GM21737 (cell line): ENCODE data around the gene IKZF5.

Source experiments
- ATAC-seq: cut with Tn5 transposase; IDR thresholded peaks from one replicate; pipeline ENCODE4 v1.9.1; 2021; ENCODE audit warnings: mild to moderate bottlenecking, moderate library complexity; ENCODE audit not compliant: unreplicated experiment

IKZF5 gene

GRCh38 chr10:123008355-123009104 is at the start of gene IKZF5, which contains the start of gene ACADSB:
IKZF5 (minus strand) TSS chr10:123008795; CDS start chr10:122998625, 10,170 bp downstream.
ACADSB (plus strand) TSS chr10:123009006; CDS start chr10:123009030, 24 bp downstream.
- peak; percentile 91 for ATAC-seq

DNA sequence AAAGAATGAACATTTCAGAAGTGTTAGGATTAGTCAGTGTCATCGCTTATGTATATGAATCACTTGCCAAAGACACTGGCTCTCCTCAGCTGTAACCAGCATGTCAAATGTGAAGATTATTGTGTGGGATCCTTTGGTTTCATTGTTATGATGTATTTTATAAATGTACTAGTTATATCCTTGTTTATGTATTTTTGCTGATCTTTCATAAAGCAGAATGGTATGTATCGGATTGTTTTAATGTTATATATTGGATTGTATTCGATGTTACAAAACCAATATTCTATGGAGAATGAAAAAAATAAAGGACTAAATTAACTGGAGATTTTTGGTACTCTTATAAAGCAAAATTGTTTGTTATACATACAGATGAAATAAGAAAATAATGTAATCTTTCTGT is 49.4 kb upstream of the IKZF5 start:
- no peak for ATAC-seq

- no peak for ATAC-seq
These were observed 37.6 kb upstream of the IKZF5 start for GRCh38 chr10:123045961-123046731.

DNA sequence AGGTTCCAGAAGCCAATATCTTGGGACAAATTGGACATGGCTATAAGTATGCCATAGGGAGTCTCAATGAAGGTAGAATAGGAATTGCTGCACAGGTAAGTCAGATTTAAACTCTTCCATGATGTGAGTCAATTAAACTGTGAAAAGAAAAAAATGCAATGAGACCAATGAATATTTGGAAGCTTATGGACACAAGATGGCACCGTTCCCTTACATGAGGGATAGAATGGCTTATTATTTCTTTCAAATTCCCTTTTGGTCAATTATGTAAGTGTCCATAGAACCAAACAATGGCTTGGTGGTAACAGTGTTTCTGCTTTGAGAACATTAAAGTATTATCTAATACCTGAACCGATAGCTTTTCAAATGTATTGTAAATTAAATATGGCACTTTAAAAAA is 35.8 kb upstream of the IKZF5 start:
- ATAC-seq = no peak

DNA sequence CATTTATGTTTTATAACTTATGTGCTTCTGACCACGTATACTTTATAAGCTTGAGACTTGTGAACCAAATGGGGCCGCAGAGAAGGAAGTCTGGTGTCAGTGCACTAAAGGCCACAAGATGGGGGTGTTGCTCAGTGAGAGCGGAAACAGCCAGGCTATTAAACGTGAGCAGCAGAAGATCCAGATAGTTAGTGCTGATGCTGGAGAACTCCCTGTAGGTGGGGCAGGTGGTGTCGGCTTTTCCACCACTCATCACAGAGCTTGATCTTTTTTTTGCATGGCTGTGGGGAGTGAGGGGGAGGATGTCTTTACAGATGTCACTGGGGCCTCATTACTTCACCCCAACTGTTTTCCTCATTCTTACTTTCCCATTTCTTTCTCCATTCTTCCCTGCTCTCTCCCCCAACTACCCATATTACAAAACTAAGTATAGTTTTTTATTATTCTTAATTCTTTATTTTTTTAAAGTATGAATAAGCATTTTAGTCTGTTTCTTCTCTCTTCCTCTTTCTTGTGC is 34.9 kb upstream of the IKZF5 start:
- peak; percentile 56 for ATAC-seq

GRCh38 chr10:123042708-123043408 is 34.3 kb upstream of the IKZF5 start:
- no peak for ATAC-seq

DNA sequence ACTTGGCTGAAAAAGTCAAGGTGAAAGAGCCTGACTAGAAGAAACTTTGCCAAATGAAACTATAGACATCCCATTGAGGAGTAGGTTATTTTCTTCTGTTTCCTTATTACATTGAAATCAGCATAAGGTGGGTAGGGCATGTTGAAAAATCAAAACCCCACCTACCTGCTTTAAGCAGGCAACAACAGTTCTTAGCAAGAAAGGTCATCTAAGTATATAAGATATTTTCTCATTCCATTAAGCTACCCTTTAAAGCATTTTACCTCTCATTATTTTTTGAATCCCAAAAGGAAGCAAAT is 31.0 kb upstream of the IKZF5 start:
- no peak for ATAC-seq

- ATAC-seq = no peak
These were observed 30.4 kb upstream of the IKZF5 start for GRCh38 chr10:123038782-123039631.

GRCh38 chr10:123035467-123036086 is 27.0 kb upstream of the IKZF5 start:
- no peak for ATAC-seq

- no peak for ATAC-seq
These were observed 25.7 kb upstream of the IKZF5 start for GRCh38 chr10:123034332-123034731.

- no peak for ATAC-seq
These were observed 22.5 kb upstream of the IKZF5 start for GRCh38 chr10:123031124-123031523.

DNA sequence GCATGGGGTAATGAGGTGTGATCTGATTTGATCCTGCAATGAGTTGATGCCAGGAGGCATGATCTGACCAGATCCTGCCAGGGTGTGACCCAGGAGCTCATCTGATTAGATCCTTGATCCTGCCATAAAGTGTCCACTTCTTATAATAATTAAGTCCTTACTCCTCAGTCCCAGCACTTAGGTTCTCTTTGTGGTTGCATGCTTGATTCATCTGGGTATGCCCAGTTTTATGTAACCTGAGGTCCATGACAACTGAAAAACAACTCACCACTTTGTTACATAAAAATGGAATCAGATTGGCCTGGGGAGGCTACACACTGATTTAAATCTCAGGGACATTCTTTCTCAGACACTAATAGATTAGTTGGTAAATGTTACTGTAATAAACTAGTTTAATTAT is 19.3 kb upstream of the IKZF5 start:
- ATAC-seq = no peak

- ATAC-seq = no peak
These were observed 17.7 kb upstream of the IKZF5 start for GRCh38 chr10:123026302-123026701.

DNA sequence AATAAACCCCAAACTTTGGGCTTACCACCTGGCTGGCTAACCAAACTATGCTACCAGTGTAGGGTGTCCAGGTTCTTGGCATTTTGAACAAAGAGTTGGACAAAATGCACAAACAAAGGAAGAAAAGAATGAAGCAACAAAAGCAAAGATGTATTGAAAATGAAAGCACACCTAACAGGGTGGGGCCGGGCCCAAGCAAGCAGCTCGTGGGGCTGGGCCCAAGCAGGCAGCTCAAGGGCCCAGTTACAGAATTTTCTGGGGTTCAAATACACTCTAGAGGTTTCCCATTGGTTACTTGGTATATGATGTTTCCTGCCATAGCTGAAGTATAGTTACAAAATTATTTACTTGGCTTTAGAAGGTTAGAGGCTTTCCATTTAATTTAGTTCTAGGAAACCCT is 15.9 kb upstream of the IKZF5 start:
- no peak for ATAC-seq

GRCh38 chr10:123021517-123021916 is 12.9 kb upstream of the IKZF5 start:
- no peak for ATAC-seq

DNA sequence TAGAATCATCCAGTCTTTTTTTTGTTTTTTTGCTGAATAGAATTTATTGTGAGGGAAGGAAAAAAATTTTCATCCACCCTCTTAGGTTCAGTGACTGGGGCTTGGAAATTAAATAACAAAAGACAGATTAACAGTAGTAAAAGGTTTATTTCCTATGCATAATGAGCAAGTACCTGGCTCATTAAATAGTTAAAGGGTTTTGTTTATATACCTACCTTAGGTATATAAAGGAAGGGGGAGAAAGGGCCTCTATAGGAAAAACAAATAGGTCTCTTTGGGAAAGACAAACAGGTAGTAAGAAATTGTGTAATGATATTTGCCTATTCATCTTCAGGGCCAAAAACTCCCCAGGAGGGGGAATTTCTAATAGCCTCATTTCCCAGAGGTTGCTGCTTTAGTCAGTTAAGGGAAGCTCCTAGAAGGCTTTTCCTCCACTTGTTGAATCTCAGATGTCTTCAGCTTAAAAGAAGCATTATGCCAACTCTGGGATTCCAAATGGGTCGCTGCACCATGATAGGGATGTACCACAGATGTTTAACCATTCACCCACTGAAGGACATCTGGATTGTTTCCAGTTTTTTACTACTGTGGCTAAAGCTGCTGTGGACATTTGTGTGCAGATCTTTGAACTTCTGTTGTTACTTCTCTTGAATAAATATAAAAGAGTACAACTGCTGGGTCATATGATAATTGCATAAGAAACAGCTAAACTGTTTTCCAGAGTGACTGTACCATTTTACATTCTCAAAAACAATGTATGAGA is 11.5 kb upstream of the IKZF5 start:
- ATAC-seq = no peak

DNA sequence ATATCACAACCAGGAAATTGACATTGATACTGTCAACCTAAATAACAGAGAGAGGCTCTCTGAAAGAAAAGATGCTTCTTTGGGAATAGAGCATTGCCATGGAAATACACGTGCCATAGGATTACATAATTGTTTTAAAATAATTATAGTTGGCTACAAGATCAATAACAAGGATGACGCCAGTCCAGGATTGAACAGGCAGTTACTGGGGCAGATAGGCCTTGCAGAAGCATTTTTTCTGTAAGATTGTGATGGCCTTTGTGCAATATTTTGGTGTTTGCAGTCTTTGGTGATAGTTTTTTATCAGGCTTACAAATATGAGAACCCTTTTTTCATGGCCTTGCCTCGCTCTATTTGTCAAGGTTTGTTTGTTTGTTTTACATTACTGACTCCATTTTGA is 10.7 kb upstream of the IKZF5 start:
- no peak for ATAC-seq

DNA sequence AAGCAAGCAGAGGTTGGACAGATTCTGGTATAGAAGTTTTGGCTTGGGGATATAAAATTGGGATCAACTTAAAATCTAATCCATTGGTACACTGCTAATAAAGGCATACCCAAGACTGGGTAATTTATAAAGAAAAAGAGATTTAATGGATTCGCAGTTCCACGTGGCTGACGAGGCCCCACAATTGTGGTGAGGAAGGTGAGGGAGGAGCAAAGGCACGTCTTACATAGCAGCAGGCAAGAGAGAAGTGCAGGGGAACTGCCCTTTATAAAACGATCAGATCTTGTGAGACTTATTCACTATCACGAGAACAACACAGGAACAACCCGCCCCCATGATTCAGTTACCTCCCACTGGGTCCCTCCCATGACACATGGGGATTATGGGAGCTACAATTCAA is 9.9 kb upstream of the IKZF5 start:
- no peak for ATAC-seq

- ATAC-seq = no peak
These were observed 9.0 kb upstream of the IKZF5 start for GRCh38 chr10:123017421-123018165.
